ENCODE data around the gene CYBA.
A peak's percentile ranks its signal among the peaks of the same experiment; 100 is the strongest.
"Not testable (repeated sequence)": the region's sequence is repeated elsewhere in the genome, so short reads cannot be mapped to it uniquely, and the experiment has no call there.

Gene CYBA

DNA sequence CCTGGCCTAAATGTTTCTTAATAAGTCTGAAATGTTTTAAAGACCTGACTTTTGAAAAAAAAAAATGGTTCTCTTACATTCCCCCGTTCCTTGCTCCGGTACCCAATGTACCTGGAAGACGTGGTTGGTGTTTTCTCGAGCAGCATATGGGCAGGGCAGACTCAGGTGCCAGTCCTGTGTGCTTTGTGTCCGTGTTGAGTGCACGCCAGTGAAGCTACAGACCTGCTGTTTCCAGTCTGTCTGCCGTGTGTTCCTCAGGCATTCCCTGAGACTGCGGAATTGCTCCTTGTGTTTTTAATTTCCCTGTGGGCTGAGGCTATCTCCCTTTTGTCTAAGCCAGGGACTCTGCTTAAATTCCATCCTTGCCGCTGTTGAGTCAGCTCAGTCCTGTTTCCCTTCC lies 24.2 kb downstream of the CYBA start:
- DNase-seq = no peak

DNA sequence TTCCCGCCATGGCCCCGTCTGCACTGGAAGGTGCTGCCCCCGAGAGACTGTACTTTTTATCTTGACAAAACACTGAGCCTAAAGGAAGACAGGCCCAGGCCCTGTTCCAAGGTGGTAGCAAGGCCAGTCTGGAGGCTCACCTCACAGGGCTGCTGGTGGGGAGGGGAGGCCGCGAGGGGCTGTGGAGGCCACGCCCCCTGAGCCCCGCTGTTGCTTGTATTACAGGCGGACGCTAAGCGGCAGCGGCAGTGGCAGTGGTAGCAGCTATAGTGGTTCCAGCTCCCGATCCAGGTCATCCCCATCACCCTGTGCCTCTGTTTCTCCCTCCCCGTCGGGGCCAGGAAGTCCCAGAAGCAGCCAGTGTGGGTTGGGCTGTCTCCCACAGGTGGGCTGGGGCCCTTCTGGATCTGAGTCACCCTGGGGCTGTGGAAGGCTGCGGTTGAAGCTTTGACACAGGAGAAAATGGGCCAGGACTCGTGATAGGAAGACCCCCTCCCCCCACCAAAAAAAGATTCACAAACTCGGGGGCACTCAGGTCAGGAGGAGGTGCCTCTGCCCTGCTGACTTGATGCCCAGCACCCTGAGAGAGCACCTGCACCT lies 25.8 kb downstream of the CYBA start:
- DNase-seq = no peak

DNA sequence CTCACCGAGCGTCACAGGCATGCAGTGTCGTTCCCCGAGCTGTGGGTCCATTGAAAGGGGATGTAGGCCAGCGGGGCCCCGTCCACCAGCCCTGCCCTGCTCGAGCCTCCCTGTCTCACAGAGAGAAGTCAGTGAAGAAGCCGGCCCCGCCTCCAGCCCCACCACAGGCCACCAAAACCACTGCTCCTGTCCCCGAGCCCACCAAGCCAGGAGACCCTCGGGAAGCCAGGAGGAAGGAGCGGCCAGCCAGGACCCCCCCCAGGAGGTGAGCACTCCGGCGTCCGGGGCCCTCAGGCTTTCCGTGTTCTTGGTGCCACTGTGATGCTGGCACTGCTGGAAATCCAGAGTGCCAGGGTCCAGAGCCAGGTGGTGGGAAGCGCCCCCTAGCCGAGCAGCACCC lies 26.4 kb downstream of the CYBA start:
- no peak for DNase-seq

GRCh38 chr16:88623858-88624257 lies 27.0 kb downstream of the CYBA start:
- no peak for DNase-seq

DNA sequence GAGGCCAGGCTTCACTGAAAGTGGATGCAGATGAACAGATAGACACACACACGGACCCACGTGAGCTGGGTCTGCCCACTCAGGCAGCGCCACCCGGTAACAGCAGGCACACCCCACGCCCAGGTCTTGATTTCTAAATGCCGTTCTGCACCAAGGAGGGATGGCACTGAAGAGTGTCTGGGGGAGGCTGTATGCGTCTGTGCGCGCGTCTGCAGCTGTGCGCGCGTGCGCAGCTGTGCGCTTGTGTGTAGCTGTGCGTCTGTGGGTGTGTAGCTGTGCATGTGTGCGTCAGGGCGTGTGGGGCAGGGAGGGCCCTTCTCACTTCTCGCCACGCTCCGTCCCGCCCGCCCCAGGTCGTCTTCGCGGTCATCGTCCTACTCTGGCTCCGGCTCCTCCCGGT lies 28.0 kb downstream of the CYBA start:
- DNase-seq = no peak

GRCh38 chr16:88622125-88622524 lies 28.7 kb downstream of the CYBA start:
- no peak for DNase-seq

GRCh38 chr16:88619859-88620815 lies 30.7 kb downstream of the CYBA start:
- peak; percentile 88 for DNase-seq

GRCh38 chr16:88618956-88619667 lies 31.7 kb downstream of the CYBA start:
- no peak for DNase-seq

DNA sequence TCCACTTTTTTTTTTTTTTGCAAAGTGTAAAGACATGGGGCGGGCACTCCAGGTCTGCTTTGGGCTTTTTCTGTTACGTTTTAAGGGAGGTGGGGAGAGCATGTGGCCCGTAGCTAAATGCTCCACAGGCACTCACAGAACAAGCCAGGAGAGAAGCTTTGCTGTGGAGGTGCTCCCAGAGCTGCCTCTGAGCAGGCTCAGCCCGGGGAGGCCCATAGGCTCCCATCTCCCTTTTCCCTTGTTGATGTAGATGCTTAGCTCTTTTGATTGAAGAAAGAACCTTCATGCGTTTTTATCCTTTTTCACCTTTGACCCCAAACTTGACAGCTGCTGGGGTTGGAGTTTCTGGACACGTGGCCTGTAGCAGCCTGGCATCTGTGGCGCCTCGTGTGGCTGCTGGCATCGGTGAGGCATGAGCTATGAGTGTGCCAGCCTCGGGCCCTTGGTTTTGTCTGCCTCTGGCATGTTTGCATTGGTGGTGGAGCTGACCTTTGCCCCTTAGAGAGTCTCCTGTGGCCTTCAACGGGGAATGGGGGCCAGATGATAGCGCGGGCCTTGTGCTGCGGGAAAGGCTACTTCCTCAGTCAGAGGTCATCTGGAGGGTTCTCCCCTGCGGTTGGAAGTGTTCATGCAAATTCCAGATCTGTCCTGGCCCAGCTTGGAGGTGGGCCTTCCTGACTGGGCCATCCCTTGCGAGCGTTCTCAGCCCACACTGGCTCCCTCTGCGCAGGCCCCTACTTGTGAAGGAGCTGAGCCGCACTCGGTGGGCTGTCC lies 32.5 kb downstream of the CYBA start:
- no peak for DNase-seq

DNA sequence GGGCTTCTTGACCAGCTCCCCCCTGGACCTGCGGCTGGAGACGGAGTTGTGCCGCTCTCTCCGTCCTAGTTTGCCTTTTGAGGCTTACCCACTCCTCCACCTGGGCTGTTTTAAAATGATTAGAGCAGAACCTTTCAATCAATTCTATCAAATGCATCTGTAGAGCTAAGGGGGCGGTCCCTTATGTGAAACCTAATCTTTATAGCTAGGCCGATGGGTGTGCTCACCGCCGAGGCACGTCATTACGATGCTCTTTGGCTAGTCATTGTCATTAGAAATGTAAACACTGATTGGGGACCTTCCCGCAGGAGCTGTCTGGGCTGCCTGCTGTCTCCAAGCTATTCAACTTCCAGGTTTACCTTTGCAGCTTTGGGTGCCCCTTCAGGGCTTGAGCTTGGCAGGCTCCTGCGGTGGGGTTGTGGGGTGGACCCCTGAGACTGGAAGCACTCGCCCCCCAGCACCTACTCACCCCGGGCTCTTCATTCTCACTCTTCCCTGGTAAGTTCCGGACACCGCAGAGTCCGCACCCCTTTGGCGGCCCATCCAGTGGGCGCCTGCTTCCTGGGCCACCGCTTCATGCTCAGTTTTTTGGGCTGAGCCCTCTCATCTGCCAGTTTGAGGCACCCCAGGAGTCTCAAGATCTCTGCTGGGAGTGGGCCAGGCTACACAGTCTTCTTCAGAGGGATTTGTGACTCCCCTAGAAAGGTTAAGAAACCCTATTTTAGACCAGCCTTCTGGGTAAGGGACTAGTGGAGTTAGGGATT lies 33.4 kb downstream of the CYBA start:
- no peak for DNase-seq

GRCh38 chr16:88616736-88617135 lies 34.1 kb downstream of the CYBA start:
- DNase-seq = no peak

DNA sequence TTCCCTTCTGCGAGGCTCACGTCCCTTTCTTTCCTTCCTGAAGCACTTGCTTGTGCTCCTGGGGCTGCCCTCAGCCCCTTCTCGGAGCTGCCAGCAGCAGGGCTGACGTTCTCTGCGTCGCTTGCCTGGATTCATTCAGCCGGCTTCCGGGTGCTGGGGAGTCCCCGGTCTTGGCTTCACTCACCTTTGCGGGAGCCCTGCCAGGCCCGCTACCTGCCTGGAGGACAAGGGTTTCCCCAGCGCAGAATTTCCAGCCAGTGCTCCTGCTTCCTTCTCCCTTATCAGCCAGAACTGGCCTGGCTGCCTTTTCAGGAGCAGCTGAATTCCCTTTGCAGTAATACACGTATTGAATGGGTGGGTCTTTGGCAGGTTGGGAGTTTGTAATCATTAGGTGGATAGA lies 34.5 kb downstream of the CYBA start:
- DNase-seq = no peak

GRCh38 chr16:88614818-88615580 lies 35.9 kb downstream of the CYBA start:
- DNase-seq = no peak

DNA sequence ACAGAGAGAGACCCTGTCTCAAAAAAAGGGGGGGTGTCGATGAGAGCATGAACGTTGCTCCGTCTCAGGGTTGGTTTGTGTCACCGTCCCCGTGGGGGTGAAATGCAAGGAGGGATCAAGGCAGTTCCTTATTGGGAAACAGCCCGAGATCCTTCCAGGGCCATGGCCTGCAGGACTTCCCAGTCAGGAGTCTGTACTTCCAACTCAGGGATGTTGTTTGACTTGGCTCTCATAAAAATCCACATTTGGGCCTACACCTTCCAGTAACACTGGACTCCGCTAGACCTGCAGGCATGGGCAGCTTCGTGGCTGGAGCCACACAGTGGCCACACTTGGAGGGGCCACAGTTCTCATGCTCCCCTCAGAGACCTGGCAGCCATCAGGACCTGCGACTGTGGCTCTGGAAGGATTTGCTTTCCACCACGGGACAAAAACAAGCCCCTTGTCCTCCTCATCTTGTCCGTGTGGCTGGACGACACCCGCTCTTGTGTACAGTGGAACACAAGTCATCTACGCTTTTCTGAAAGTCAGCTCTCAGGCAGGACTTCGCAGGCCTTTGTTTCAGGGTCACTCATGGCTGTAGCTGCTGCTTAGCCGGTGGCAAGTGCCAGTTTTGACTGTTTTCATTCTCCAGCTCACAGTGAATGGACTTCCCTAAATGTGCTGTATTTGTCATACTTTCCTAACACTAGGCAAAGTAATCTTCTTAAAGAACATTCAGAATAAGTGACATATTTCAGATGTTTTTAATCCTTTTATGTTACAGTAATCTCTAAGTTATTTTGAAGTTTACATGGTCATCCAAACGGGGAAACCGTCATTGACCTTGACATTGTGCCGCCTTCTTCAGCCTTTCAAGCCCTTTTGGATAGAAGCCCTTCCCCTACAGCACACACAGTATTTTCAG lies 36.7 kb downstream of the CYBA start:
- no peak for DNase-seq

DNA sequence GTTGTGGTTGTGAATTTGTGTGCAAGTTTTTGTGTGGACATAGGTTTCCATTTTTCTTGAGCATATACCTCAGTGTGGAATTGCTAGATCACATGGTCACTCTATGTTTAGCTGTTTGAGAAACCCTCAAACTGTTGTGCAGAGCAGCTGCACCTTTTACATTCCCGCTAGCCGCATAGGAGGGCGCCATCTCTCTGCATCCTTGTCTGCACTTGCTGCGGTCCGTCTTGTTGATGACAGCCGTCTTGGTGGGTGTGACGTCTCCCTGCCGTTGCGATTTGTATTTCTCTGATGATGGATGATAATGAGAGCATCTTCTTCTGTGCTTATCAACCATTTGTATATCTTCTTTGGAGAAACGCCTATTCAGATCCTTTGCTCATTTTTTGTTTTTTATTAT lies 37.6 kb downstream of the CYBA start:
- no peak for DNase-seq

- no peak for DNase-seq
Measured at GRCh38 chr16:88610909-88611812, 39.7 kb downstream of the CYBA start.

DNA sequence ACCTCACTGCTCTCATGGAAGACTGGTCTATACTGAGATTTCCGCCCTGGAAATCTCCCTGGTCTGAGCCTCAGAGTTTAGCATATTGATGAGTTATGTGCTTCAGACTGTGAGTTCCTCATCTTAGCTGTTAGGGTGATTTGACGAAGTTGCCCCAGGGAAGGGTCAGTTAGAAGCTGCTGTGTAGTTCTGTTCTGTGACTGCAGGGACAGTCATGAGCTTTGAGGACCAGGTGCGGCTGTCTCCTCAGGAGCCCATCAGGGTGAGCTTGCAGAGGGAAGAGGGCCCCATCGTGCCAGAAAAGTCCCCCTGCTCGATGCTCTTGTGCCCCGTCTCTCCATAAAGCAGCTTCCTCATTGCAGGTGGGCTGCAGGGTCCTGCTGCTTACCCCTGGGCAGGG lies 40.8 kb downstream of the CYBA start:
- DNase-seq = no peak

DNA sequence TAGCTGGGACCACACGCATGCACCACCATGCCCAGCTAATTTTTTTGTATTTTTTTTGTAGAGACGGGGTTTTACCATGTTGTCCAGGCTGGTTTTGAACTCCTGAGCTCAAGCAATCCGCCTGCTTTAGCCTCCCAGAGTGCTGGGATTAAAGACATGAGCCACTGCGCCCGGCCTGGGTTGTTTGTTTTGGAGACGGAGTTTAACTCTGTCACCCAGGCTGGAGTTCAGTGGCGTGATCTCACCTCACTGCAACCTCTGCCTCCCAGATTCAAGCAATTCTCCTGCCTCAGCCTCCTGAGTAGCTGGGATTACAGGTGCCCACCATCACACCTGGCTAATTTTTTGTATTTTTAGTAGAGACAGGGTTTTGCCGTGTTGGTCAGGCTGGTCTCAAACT lies 41.4 kb downstream of the CYBA start:
- not testable (repeated sequence) for DNase-seq

DNA sequence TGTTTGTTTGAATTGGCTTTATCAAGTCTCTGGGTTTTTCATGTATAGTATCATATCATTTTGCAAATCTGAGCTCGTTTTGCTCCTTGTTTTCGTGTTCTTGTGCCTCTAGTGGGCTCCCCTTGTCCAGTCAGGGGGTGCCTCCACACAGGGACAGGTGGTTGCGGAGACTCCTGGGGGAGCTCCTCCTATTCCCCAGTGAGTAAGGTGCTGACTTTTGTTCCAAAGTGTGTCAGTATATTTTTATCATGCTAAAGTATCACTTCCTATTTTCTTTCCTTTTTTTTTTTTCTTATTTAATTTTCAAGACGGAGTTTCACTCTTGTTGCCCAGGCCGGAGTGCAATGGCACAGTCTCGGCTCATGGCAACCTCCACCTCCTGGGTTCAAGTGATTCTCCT lies 42.8 kb downstream of the CYBA start:
- no peak for DNase-seq

Measured in CD4-positive, alpha-beta T cell treated with Interleukin-17A for 1 hour (primary cell).